ENCODE results near the gene PXDC1. TPM values are rescaled to one million over a fixed set of nuclear protein-coding genes. Genes with fewer than 3 reads are reported as not detected.

Gene PXDC1
- total RNA-seq, 1 experiment from 2014 or later: 36.2 TPM

GRCh38 chr6:3786141-3786540 is 34.6 kb upstream of the PXDC1 start:
- no peaks in the 10 kb centered on the region for H3K9me3 ChIP-seq (ENCODE audit: control insufficient read depth, insufficient read depth, low read depth, low read length)
- POLR2A ChIA-PET: no interaction called here
- no peak for TF ChIP-seq SIN3A (IDR thresholded peaks at IDR 0.05; ENCODE audit: borderline replicate concordance, insufficient read depth, low read depth, low read length)
- no peak for TF ChIP-seq CTCF (IDR thresholded peaks at IDR 0.05)
- TF ChIP-seq POLR2AphosphoS5 (IDR thresholded peaks at IDR 0.05; ENCODE audit: low read depth, low read length): no peak
- TF ChIP-seq TCF7L2 (IDR thresholded peaks at IDR 0.05; ENCODE audit: low read depth, low read length): no peak
- TF ChIP-seq REST (IDR thresholded peaks at IDR 0.05; ENCODE audit: insufficient read depth in 1 of 2, low read depth in 2 of 2, low read length in 1 of 2): no peak
- H3K4me1 ChIP-seq (ENCODE audit: control insufficient read depth, insufficient read depth, low read length): no peaks in the 10 kb centered on the region
- CTCF ChIA-PET: no interaction called here
- H3K27me3 ChIP-seq (ENCODE audit: control insufficient read depth, insufficient read depth, low read length): no peaks in the 10 kb centered on the region
- intact Hi-C loops (cut with micrococcal nuclease; ENCODE audit: unreplicated experiment) (no loop called here), in situ Hi-C loops (cut with HindIII; ENCODE audit: low pct_unique_long_range_greater_than_20kb, low sequenced_read_pairs) (no loop called here)
- H3K36me3 ChIP-seq (ENCODE audit: control insufficient read depth, insufficient read depth, low read length): no peaks in the 10 kb centered on the region
- H3K27ac ChIP-seq (ENCODE audit: low read length): no peak overlapping the region
- BruUV-seq (replicated peaks): no TSS peak
- H3K4me3 ChIP-seq (ENCODE audit: low read depth in 2 of 2, low read length in 2 of 2): no peak overlapping the region
- ATAC-seq (no peak), DNase-seq (ENCODE audit: low read depth, low spot score) (no peak)

GRCh38 chr6:3785745-3786098 is 34.2 kb upstream of the PXDC1 start:
- ATAC-seq (no peak), DNase-seq (ENCODE audit: low read depth, low spot score) (no peak)
- Histone ChIP-seq H3K27ac (ENCODE audit: low read length) (no peak overlapping the region), H3K9me3 (ENCODE audit: control insufficient read depth, insufficient read depth, low read depth, low read length) (no peaks in the 10 kb centered on the region), H3K36me3 (ENCODE audit: control insufficient read depth, insufficient read depth, low read length) (no peaks in the 10 kb centered on the region), H3K4me3 (ENCODE audit: low read depth in 2 of 2, low read length in 2 of 2) (no peak overlapping the region), H3K27me3 (ENCODE audit: control insufficient read depth, insufficient read depth, low read length) (no peaks in the 10 kb centered on the region), H3K4me1 (ENCODE audit: control insufficient read depth, insufficient read depth, low read length) (no peaks in the 10 kb centered on the region)
- ChIA-PET POLR2A (no interaction called here), CTCF (no interaction called here)
- BruUV-seq (replicated peaks): no TSS peak
- TF ChIP-seq POLR2AphosphoS5 (IDR thresholded peaks at IDR 0.05; ENCODE audit: low read depth, low read length): no peak
- TF ChIP-seq TCF7L2 (IDR thresholded peaks at IDR 0.05; ENCODE audit: low read depth, low read length): no peak
- TF ChIP-seq CTCF (IDR thresholded peaks at IDR 0.05): no peak
- no peak for TF ChIP-seq SIN3A (IDR thresholded peaks at IDR 0.05; ENCODE audit: borderline replicate concordance, insufficient read depth, low read depth, low read length)
- intact Hi-C loops (cut with micrococcal nuclease; ENCODE audit: unreplicated experiment): no loop called here
- in situ Hi-C loops (cut with HindIII; ENCODE audit: low pct_unique_long_range_greater_than_20kb, low sequenced_read_pairs): no loop called here

Measured in Panc1 (cell line).